NOMO-1 treated with DMSO at 0.1 percent for 48 hours (cell line): ENCODE measurements around the gene FRAS1.
"Not testable (repeated sequence)": the region's sequence is repeated elsewhere in the genome, so short reads cannot be mapped to it uniquely, and the experiment has no call there.

Experiments used
- DNase-seq: peaks from one replicate; lab custom pipeline; 2025; ENCODE audit not compliant: unreplicated experiment; lab: John Stamatoyannopoulos, UW

FRAS1 gene

GRCh38 chr4:78268597-78268996, 211.5 kb downstream of the FRAS1 start:
- no peak for DNase-seq

- DNase-seq = not testable (repeated sequence)
Measured at GRCh38 chr4:78275450-78275849, 218.3 kb downstream of the FRAS1 start.

- no peak for DNase-seq
Measured at GRCh38 chr4:78286281-78286680, 229.2 kb downstream of the FRAS1 start.

GRCh38 chr4:78288327-78288726, 231.2 kb downstream of the FRAS1 start:
- no peak for DNase-seq

- no peak for DNase-seq
Measured at GRCh38 chr4:78291277-78291676, 234.2 kb downstream of the FRAS1 start.

GRCh38 chr4:78292341-78292740, 235.2 kb downstream of the FRAS1 start:
- DNase-seq = no peak

- DNase-seq = no peak
Measured at GRCh38 chr4:78292856-78293255, 235.7 kb downstream of the FRAS1 start.

GRCh38 chr4:78293348-78293747, 236.2 kb downstream of the FRAS1 start:
- DNase-seq = no peak

GRCh38 chr4:78293821-78294301, 236.7 kb downstream of the FRAS1 start:
- DNase-seq = no peak

GRCh38 chr4:78296261-78296660, 239.1 kb downstream of the FRAS1 start:
- DNase-seq = no peak

GRCh38 chr4:78297116-78297800, 240.1 kb downstream of the FRAS1 start:
- peak; percentile 36 for DNase-seq

GRCh38 chr4:78298618-78299017, 241.5 kb downstream of the FRAS1 start:
- no peak for DNase-seq

GRCh38 chr4:78299565-78299972, 242.4 kb downstream of the FRAS1 start:
- no peak for DNase-seq

GRCh38 chr4:78307263-78307662, 250.1 kb downstream of the FRAS1 start:
- DNase-seq = not testable (repeated sequence)

- no peak for DNase-seq
Measured at GRCh38 chr4:78308517-78308916, 251.4 kb downstream of the FRAS1 start.

GRCh38 chr4:78309352-78309751, 252.2 kb downstream of the FRAS1 start:
- no peak for DNase-seq

- DNase-seq = no peak
Measured at GRCh38 chr4:78310007-78310739, 253.1 kb downstream of the FRAS1 start.

- DNase-seq = no peak
Measured at GRCh38 chr4:78310740-78311115, 253.6 kb downstream of the FRAS1 start.

GRCh38 chr4:78311306-78311705, 254.2 kb downstream of the FRAS1 start:
- DNase-seq = no peak

- no peak for DNase-seq
Measured at GRCh38 chr4:78312989-78313753, 256.0 kb downstream of the FRAS1 start.

GRCh38 chr4:78313754-78314120, 256.6 kb downstream of the FRAS1 start:
- DNase-seq = no peak

- no peak for DNase-seq
Measured at GRCh38 chr4:78318126-78318525, 261.0 kb downstream of the FRAS1 start.
